ENCODE measurements around the gene STK38. TPM values are rescaled to one million over a fixed set of nuclear protein-coding genes. Genes with fewer than 3 reads are reported as not detected.

STK38 gene
- total and polyA plus RNA-seq, 2 of the 8 experiments (the other 6 are each of a cell fraction or from before 2014, with no cell fraction given) = 8.1 to 19.8 TPM

DNA sequence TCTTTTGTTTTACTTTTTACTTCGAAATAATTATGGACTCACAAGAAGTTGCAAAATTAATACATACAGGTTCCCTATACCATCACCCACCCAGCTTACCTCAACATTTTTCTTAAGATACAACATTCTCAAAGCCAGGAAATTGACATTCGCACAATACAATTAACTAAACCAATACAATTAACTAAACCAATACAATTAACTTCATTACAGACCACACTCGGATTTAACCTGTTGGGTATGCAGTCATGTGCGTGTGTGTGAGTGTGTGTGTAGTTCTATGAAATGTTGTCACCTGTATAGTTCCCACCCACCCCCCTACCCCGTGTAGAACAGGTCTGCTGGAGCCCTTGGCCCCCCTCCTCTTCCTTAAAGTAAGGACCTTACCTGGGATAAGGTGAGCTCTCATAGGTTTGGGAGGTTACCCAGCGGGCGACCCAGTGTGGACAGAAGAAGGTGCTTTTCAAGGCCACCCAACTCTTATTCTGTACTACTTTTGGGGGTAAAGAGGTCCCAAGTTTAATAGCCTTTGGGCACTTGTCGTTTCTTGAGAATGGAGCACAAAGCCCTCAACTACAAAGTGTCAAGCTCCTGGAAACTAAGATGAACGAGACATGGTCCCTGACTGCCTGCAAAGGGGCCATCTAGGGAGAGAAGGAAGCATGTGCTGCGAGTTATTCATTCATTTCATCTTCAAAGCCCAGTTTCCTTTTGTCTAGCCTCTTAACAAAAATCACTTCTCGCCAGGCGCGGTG lies 544 bp upstream of the STK38 start:
- Histone ChIP-seq H3K36me3 (ENCODE audit: control insufficient read depth in 2 of 4, insufficient read depth in 4 of 4, low read length in 3 of 4) (no peaks in the 10 kb centered on the region; a peak in 1 of 8 replicates), H3K4me3 (ENCODE audit: extremely low read depth in 1 of 4, insufficient read depth in 2 of 4, low read depth in 3 of 4, low read length in 4 of 4) (peak overlapping the region in 2 of 4 experiments; percentile 22 to 97; a peak in 4 of 8 replicates), H3K56ac (replicated peaks; ENCODE audit: insufficient read length, low read depth, low read length) (no peak overlapping the region), H4K91ac (replicated peaks; ENCODE audit: insufficient read length, low read length) (no peak overlapping the region), H3K23me2 (ENCODE audit: low read depth, low read length) (peaks cover 9% of the 10 kb centered on the region), H2BK12ac (ENCODE audit: low read depth, low read length) (0 out of 2 replicates have a peak overlapping the region, but pooled peaks have one; percentile 76), H2BK15ac (ENCODE audit: low read length) (no peak overlapping the region), H3K4ac (replicated peaks; ENCODE audit: insufficient read length, low read depth, low read length) (peak overlapping the region; percentile 16), H4K20me1 (replicated peaks in 1 of 2; ENCODE audit: control insufficient read depth in 1 of 2, insufficient read depth in 2 of 2, low read length in 2 of 2) (no peaks in the 10 kb centered on the region), H2BK20ac (ENCODE audit: low read length) (peak overlapping the region; percentile 40; the same call in 1 of the 2 replicates), H4K8ac (ENCODE audit: extremely low read depth, insufficient read depth, low read length) (0 out of 2 replicates have a peak overlapping the region, but pooled peaks have one; percentile 0), H3K79me2 (ENCODE audit: control insufficient read depth in 1 of 2, insufficient read depth in 2 of 2, low read length in 2 of 2) (peaks cover 6 to 37% of the 10 kb centered on the region in 2 experiments; a peak in 3 of 4 replicates), H4K5ac (ENCODE audit: insufficient read length, low read depth, low read length) (no peak overlapping the region), H2AK5ac (ENCODE audit: low read depth, low read length) (no peak overlapping the region; the same call in 1 of the 2 replicates), H3K4me2 (ENCODE audit: insufficient read depth in 1 of 2, low read depth in 2 of 2, low read length in 2 of 2) (peak overlapping the region; percentile 80 to 91), H3K18ac (ENCODE audit: extremely low read depth, low read length) (no peak overlapping the region; the same call in 1 of the 2 replicates), H3K27ac (ENCODE audit: low read depth, low read length) (peak overlapping the region; percentile 41; the same call in 1 of the 2 replicates), H3K14ac (ENCODE audit: insufficient read length) (no peak overlapping the region), H3K9ac (replicated peaks in 1 of 4; ENCODE audit: extremely low read depth in 1 of 4, low read depth in 3 of 4, low read length in 3 of 4) (peak overlapping the region in 1 of 4 experiments; percentile 87; a peak in 1 of 7 replicates), H3K79me1 (ENCODE audit: low read depth, low read length) (peaks cover 3% of the 10 kb centered on the region), H3K9me3 (ENCODE audit: insufficient read depth in 2 of 2, low read depth in 1 of 2, low read length in 1 of 2) (no peaks in the 10 kb centered on the region), H2AFZ (ENCODE audit: low read length) (peak overlapping the region; percentile 42; the same call in 1 of the 2 replicates), H3K4me1 (replicated peaks in 1 of 4; ENCODE audit: control insufficient read depth in 3 of 4, insufficient read depth in 4 of 4, low read length in 3 of 4) (peaks cover 0 to 9% (median 4%) of the 10 kb centered on the region in 4 experiments; a peak in 4 of 7 replicates), H3K27me3 (replicated peaks in 1 of 4; ENCODE audit: control insufficient read depth in 3 of 4, extremely low read depth in 1 of 4, insufficient read depth in 3 of 4, low read length in 3 of 4) (no peaks in the 10 kb centered on the region), H2BK5ac (ENCODE audit: low read depth, low read length) (no peak overlapping the region; the same call in 1 of the 2 replicates), H2BK120ac (replicated peaks; ENCODE audit: low read depth, low read length) (no peak overlapping the region), H3K23ac (ENCODE audit: insufficient read length) (no peak overlapping the region)
- TF ChIP-seq ASH2L (IDR thresholded peaks at IDR 0.05; ENCODE audit: low read length) (peak; percentile 9), TAF1 (IDR thresholded peaks at IDR 0.05; ENCODE audit: low read depth, low read length) (no peak)
- CTCF ChIA-PET (ENCODE audit: partially characterized antibody) = interaction anchor here (0.6 to 1.1 kb wide), 2 partner anchors 89 to 186 kb away, joined by 3 to 4 read pairs; no protein-coding TSS in a partner anchor
- 67 to 100% methylated on average over 2 to 13 of the region's 13 CpGs for WGBS, 2 experiments (ENCODE audit: extremely low coverage in 1 of 2, insufficient coverage in 1 of 2, insufficient read length in 1 of 2, insufficient replicate concordance in 2 of 2, low coverage in 1 of 2, low lambda C conversion rate in 2 of 2, missing lambda C conversion rate in 1 of 2)
- FAIRE-seq (no peak), DNase-seq (ENCODE audit: low read depth in 1 of 2, low spot score in 2 of 2) (no peak)
- POLR2A ChIA-PET (ENCODE audit: partially characterized antibody) = interaction anchor here (1.0 to 3.5 kb wide), 5 partner anchors 19 to 52 kb away, joined by 3 to 12 read pairs (median 4); no protein-coding TSS in a partner anchor

Measured in H1 (cell line).